Activated CD4-positive, alpha-beta T cell treated with anti-CD3 and anti-CD28 coated beads for 48 hours (primary cell): ENCODE measurements around the gene KIFC1.
A peak's percentile ranks its signal among the peaks of the same experiment; 100 is the strongest.

Source experiments
- DNase-seq: peaks from one replicate; pipeline ENCODE4 v3.0.0-alpha.2; 2020

The KIFC1 gene

GRCh38 chr6:33412140-33413009 lies 20.8 kb downstream of the KIFC1 start:
- DNase-seq: no peak

GRCh38 chr6:33413241-33414120 lies 21.9 kb downstream of the KIFC1 start:
- DNase-seq: no peak

DNA sequence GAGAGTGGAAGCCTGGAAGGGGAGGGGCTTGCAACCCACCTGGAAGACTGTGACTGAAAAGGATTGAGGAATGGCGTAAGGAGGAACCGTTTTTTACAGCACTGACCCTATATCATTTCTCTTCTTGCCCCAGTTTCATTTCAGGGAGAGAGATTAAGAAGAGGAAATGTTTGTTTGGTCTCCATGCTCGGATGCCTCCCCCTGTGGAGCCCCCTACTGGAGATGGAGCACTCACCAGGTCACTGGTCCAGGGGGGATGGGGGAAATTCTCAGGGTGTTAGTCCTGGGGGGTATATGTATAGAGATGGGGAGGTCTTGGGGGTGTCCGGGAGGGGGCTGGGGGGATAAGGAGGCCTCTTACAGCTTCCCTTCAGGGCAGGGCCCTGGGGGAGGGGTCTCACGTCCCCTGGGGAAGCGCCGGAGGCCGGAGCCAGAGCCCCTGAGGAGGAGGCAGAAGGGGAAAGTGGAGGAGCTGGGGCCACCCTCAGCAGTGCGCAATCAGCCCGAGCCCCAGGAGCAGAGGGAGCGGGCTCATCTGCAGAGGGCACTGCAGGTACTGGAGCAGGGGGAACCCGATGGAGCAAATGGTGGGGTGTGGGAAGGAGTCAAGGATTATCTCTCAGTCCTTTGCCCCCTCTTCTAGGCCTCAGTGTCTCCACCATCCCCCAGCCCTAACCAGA lies 23.1 kb downstream of the KIFC1 start:
- peak; percentile 34 for DNase-seq

GRCh38 chr6:33415831-33416230 lies 24.2 kb downstream of the KIFC1 start:
- DNase-seq: no peak

- DNase-seq: peak; percentile 54
These were observed 24.9 kb downstream of the KIFC1 start for GRCh38 chr6:33416386-33417127.

DNA sequence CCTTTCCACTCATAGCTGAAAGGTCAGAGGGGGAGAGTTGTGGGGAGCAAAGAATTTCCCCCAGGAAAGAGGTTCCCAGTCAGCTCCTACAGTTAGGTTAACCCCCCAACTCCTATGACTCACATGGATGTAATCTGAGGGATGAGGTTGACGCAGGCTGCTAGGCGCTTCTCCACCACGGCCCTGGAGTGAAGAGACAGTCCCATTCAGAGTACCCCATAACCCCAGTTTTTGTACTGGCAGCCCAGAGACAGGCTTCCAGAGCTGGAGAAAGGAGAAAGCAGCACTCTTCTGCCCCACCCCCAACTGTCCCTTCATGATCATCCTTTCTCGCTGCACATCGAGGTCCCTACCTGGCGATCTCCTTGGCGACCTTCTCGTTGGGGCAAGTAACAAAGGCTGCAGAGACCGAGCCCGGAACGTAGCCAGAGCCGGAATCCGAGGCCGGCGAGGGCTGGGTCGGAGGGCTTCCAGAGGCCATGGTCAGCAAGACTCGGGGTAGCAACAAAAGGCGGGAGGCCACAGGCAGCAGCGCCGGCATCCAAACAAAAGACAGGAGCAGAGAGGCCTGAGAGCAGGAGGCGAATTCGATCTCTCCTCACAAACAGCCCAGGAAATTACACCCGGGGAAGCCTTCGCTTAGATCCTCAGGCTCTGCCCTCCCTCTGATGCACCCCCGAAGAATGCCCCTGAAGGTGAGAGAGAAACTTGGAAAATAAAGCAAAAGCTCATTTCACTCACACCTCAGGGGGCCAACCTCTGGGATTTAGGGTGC lies 25.7 kb downstream of the KIFC1 start:
- peak; percentile 20 for DNase-seq

GRCh38 chr6:33417903-33418689 lies 26.5 kb downstream of the KIFC1 start, which contains the start of gene CUTA:
CUTA (minus strand) TSS chr6:33418107; CDS start chr6:33418000, 107 bp downstream.
- peak; percentile 99 for DNase-seq

GRCh38 chr6:33418690-33419291 lies 27.2 kb downstream of the KIFC1 start:
- DNase-seq: peak; percentile 73

- DNase-seq: peak; percentile 69
These were observed 28.2 kb downstream of the KIFC1 start, which contains the start of gene SYNGAP1 for GRCh38 chr6:33419580-33420490. SYNGAP1 (plus strand) TSS chr6:33420065; CDS start chr6:33420265, 200 bp downstream.

- no peak for DNase-seq
These were observed 29.1 kb downstream of the KIFC1 start for GRCh38 chr6:33420491-33421343.

GRCh38 chr6:33421344-33421643 lies 29.7 kb downstream of the KIFC1 start:
- DNase-seq: no peak

GRCh38 chr6:33423777-33424176 lies 32.2 kb downstream of the KIFC1 start:
- DNase-seq: no peak

GRCh38 chr6:33424855-33425667 lies 33.4 kb downstream of the KIFC1 start:
- DNase-seq: no peak

- peak; percentile 89 for DNase-seq
These were observed 34.3 kb downstream of the KIFC1 start for GRCh38 chr6:33425668-33426577.

DNA sequence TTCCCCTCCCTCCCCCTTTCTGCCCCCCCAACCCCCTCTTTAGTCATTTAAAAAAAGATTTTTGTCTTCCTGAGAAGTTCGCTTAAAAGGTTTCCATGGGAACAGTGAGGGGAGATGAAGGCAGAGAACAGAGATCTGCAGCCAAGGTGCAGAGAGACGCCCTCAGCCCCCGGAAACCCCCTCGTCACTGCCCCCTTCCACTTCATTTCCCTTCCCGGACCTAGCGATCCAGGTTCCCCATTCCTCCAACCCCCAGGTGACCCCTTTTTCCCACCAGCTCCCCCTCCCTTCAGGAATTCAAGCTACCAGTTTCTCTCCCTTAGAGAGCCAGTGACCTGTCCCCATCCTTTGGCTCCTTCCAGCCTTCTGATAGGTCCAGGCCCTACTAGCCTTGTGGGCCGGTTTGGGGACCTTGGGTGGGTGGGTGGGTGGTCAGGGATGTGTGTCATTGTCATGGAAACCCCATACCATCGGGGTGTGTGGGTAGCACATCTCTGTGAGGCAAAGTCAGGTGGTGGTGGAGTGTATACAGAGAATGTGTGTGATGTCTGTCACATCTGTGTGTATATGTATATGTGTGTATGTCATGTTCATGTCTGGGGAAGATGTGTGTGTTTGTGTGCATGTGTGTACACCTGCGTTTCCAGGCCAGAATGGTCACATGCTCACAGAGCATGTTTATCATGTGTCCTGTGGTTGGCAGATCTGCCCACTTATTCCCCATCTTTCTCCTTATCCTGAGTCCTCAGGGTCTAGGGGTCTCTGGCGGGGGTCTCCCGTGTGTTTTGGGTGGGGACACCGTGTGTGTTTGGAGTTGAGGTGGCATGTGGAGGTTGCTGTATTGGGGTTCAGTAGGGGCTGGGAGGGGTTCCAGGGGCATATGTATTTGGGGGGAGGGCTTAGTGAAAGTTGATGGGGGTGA lies 35.2 kb downstream of the KIFC1 start:
- peak; percentile 28 for DNase-seq
